HG03108 (cell line): ENCODE data around the gene TM4SF4.

ENCODE experiments used
- ATAC-seq: cut with Tn5 transposase; IDR thresholded peaks from one replicate; pipeline ENCODE4 v1.9.1; 2021; ENCODE audit warnings: moderate library complexity; ENCODE audit not compliant: unreplicated experiment

TM4SF4 gene

DNA sequence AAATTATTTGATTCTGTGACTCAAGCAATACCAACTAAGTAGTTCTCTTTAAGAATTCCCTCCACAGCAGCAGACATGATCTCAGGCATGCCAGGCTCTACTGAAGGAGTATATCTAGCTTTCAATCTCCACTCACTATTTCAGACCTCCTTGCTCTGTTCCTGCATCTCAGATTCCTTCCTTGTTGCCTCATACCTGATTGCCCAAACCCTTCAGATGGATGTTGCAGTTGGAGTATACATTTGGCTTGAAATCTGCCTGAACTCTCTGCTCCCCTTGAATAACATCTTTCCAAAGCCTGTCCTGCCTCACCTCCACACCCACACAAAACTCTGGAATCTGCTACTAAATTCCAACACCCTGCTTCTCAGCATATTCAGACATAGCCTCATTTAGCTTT, 19.8 kb upstream of the TM4SF4 start:
- no peak for ATAC-seq

GRCh38 chr3:149455366-149455765, 19.1 kb upstream of the TM4SF4 start:
- no peak for ATAC-seq

DNA sequence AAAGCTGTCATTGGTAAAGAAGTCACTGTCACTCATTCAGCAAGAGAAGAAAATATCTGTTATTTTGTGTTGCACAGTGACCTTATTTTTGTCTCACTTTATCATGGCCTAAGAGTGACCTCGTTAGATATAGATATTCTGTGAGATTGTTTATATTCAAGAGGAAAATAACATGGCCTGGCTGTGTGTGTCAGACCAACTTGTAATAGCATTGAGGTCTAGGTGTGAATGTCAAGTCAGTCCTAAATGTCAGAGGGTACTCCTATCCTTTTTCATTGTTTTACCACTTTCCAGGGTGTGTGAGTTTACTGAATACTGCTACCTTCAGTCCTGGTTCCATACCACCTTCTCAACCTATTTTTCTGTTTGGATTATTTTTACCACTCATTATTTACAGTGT, 18.5 kb upstream of the TM4SF4 start:
- ATAC-seq: no peak

GRCh38 chr3:149459491-149460059, 14.9 kb upstream of the TM4SF4 start:
- no peak for ATAC-seq

GRCh38 chr3:149460117-149460516, 14.4 kb upstream of the TM4SF4 start:
- ATAC-seq: no peak

GRCh38 chr3:149462051-149462450, 12.4 kb upstream of the TM4SF4 start:
- no peak for ATAC-seq

DNA sequence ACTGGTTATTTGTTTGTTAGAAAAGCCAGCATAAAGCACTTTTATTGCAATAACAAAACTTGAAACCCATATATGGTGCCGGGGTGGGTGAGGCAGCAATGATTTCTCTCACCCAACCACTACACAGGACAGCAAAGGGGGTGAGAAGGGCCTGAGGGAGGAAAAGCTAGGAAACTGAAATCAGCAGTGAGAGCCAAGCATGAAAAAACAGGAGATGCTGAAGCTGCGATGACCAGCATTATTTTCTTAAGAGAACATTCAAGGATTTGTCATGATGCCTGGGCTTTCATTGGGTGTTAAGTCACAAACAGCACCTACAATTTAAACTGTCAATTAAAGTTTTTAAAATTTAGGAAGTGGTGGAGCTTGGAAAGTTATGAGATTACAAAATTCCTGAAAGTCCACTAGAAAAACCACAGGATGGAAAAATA, 11.9 kb upstream of the TM4SF4 start:
- ATAC-seq: no peak

DNA sequence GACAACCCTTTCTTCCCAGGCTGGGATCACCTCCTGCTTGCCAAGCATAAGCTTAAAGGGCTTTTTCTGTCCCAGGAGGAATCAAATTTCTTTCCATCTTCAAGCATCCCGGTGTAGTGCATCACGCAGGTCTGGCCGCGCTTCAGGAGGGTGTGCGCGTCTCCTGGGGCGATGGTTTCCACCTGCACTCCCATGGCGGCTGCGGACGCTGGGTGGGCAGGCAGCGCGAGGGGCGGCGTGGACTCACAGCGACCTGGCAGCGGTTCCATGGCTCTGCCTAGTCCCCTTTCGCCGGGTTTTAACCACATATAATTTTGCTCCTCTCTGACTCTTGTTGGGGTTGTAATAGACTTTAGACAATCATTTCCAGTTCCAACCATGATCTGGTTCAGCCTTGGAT, 10.6 kb upstream of the TM4SF4 start:
- ATAC-seq: no peak

GRCh38 chr3:149464542-149465328, 9.8 kb upstream of the TM4SF4 start:
- ATAC-seq: no peak

GRCh38 chr3:149465351-149465883, 9.1 kb upstream of the TM4SF4 start:
- no peak for ATAC-seq

DNA sequence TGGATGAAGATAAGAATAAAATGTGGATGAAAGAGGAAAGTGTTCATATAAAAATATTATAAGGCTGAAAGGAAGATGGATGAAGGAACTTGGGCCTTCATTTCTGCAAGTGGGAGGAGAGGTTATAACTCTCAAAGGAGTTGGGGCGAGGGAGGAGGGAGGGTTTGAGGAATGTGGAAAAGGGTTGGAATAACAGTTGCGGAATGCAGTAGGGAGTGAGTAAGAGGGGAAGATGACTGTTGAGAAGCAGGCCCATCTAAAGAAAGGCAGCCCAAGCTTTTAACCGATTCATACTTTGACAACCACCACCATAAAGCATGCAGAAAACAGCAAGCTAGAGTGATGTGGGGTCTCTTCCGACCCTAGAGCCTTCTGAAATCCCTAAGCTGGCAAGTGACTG, 8.3 kb upstream of the TM4SF4 start:
- ATAC-seq: no peak

- ATAC-seq: peak; percentile 97
Observed at GRCh38 chr3:149468504-149469212, 5.8 kb upstream of the TM4SF4 start.

- no peak for ATAC-seq
Observed at GRCh38 chr3:149470381-149470780, 4.1 kb upstream of the TM4SF4 start.

- no peak for ATAC-seq
Observed at GRCh38 chr3:149472030-149472797, 2.3 kb upstream of the TM4SF4 start.

- no peak for ATAC-seq
Observed at GRCh38 chr3:149473357-149474249, 894 bp upstream of the TM4SF4 start.

GRCh38 chr3:149475451-149476060, 1.1 kb downstream of the TM4SF4 start:
- no peak for ATAC-seq

DNA sequence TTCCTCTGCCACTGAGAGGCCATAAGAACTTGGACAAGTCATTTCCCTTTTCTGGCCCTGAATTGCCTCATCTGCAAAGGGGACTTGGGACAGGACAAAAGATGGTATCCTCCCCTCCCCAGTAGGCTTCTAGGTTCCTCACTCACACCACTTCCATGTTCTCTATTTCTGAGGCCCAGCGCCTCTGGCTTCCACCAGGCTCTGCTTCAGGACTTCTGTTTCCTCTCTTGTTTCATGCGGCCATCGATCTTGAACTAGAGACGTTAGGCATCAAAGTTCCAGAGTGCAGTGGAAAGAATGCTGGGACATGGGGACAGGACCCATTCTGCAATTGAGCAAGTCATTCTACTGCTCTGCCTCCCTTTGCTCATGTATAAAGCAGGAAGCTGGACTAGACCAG, 1.7 kb downstream of the TM4SF4 start:
- no peak for ATAC-seq

DNA sequence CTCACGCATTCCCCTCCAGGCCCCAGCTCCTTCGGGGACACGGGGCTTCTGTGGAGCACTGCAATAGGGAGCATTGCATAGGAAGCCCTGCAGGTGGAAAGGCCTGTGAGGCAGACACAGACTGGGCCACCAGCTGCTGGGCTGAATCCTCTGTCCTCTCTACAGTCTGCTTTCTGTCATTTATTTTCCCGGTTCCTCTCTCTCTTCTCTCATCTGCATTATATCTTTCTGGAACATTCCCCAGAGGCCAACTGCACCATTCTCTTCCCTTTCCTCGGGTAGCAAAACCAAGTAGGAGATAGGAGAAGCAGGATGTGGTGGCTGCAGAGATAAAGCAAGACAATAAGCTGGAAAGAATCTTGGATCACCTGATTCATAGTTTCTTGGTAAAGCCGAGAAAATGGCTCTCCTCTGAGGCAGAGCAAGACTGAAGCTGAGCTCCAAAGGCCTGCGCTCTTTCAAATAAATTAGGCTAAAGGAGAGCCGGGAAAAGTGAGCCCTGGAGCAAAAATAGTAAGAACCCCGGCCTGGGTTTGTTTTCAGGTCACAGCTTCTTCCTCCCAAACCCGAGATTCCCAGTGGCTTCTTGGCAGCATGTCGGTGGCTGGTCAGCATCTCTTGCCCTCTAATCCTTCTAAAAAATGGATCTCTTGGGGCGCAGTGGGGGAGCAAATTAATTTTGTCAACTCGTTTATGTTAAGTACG, 5.3 kb downstream of the TM4SF4 start:
- ATAC-seq: no peak
